K562 (cell line): Measurements from ENCODE around the gene PINK1. TPM values are rescaled to one million over a fixed set of nuclear protein-coding genes. Genes with fewer than 3 reads are reported as not detected.
A peak's percentile ranks its signal among the peaks of the same experiment; 100 is the strongest.

ENCODE experiments used
- ATAC-seq: fragments of 200-7000 bp; cut with Tn5 transposase; 3 replicates; pipeline ENCODE4 v1.9.1; 2020; ENCODE audit warnings: moderate library complexity
- BruUV-seq: library from RNA; stranded (reverse); fragments of 400-500 nt; replicated peaks from 2 replicates; lab custom pipeline; 2021; lab: Mats Ljungman, UMichigan
- CTCF ChIA-PET: fragments of 300-600 bp; formaldehyde crosslinking; extraction: SDS; loops from one replicate; lab custom pipeline; 2021; ENCODE audit warnings: low intra/inter-chr PET ratio; lab: Yijun Ruan, JAX
- POLR2A ChIA-PET: fragments of 300-600, 350-650 bp; sonication (Branson Sonifier 250); formaldehyde crosslinking; extraction: SDS; loops from one replicate; lab custom pipeline; 2021; ENCODE audit warnings: antibody characterized with exemption, inconsistent platforms; lab: Yijun Ruan, JAX
- DNase-seq, 4 experiments: peaks; one replicate each; pipeline versions ENCODE4 v3.0.0 to v3.0.0-alpha.2; 2011 to 2018; ENCODE audit warnings: low spot score in 3 of 4, mixed read lengths in 3 of 4; ENCODE audit errors: extremely low read depth in 1 of 4
- FAIRE-seq: peaks from 2 replicates; lab custom pipeline; 2011; peaks lifted over from hg19 to GRCh38; lab: Jason Lieb, UNC
- H2AFZ ChIP-seq: 2 replicates; pipeline ENCODE4 v1.6.0; 2011; ENCODE audit warnings: low read depth, low read length, control low read depth, inconsistent platforms
- H3K27ac ChIP-seq: fragments of 200-600 bp; 3 replicates; pipeline ENCODE4 v1.8.0; 2011; ENCODE audit warnings: low read depth, mild to moderate bottlenecking, control low read depth, inconsistent platforms, low read length, moderate library complexity, mixed read lengths; ENCODE audit errors: extremely low read depth
- H3K27me3 ChIP-seq, 2 experiments: fragments of 300-600 bp in 1 of 2; 2 replicates in 1 of 2; 3 replicates in 1 of 2; pipeline versions ENCODE4 v1.6.0 to v1.8.0; 2011; ENCODE audit warnings: inconsistent platforms in 2 of 2, low read length in 2 of 2, mild to moderate bottlenecking in 1 of 2, mixed read lengths in 1 of 2, moderate library complexity in 1 of 2; ENCODE audit not compliant: control insufficient read depth in 2 of 2, insufficient read depth in 2 of 2
- H3K36me3 ChIP-seq: fragments of 300-600 bp; 3 replicates; pipeline ENCODE4 v1.8.0; 2011; ENCODE audit warnings: mild to moderate bottlenecking, low read length, inconsistent platforms; ENCODE audit not compliant: control insufficient read depth, insufficient read depth
- H3K4me1 ChIP-seq, 2 experiments: fragments of 200-600 bp in 1 of 2; replicated peaks in 1 of 2; 2 replicates in 1 of 2; 3 replicates in 1 of 2; pipeline versions ENCODE4 v1.5.1 to v1.8.0; 2011; ENCODE audit warnings: inconsistent platforms in 2 of 2, low read length in 2 of 2, mild to moderate bottlenecking in 1 of 2, mixed read lengths in 1 of 2, moderate library complexity in 1 of 2; ENCODE audit not compliant: control insufficient read depth in 2 of 2, insufficient read depth in 2 of 2
- H3K4me2 ChIP-seq: 2 replicates; pipeline ENCODE4 v1.6.1; 2011; ENCODE audit warnings: low read length, control low read depth, inconsistent platforms, mixed read lengths; ENCODE audit not compliant: insufficient read depth
- H3K4me3 ChIP-seq: fragments of 200-600 bp; sonication (generic), shearing (Covaris generic); 2 replicates; pipeline ENCODE4 v1.5.1; 2016; ENCODE audit warnings: control low read depth, inconsistent platforms
- H3K79me2 ChIP-seq: fragments of 200-600 bp; 3 replicates; pipeline ENCODE4 v1.8.0; 2011; ENCODE audit warnings: low read length, inconsistent platforms; ENCODE audit not compliant: control insufficient read depth, insufficient read depth
- H3K9ac ChIP-seq, 2 experiments: 2 replicates each; pipeline versions ENCODE4 v1.6.0 to v1.6.1; 2011; ENCODE audit warnings: low read depth in 2 of 2, low read length in 2 of 2, control low read depth in 1 of 2, inconsistent platforms in 1 of 2, mild to moderate bottlenecking in 1 of 2, mixed read lengths in 1 of 2; ENCODE audit not compliant: insufficient read depth in 1 of 2
- H3K9me1 ChIP-seq: one replicate; pipeline ENCODE4 v1.6.0; 2011; ENCODE audit warnings: inconsistent platforms, mild to moderate bottlenecking, low read length, moderate library complexity; ENCODE audit not compliant: control insufficient read depth, insufficient read depth
- H3K9me3 ChIP-seq: replicated peaks from 2 replicates; pipeline ENCODE4 v1.5.1; 2011; ENCODE audit warnings: low read depth, low read length, inconsistent platforms; ENCODE audit not compliant: control insufficient read depth, insufficient read depth
- H4K20me1 ChIP-seq: replicated peaks from 2 replicates; pipeline ENCODE4 v1.6.1; 2011; ENCODE audit warnings: low read length, inconsistent platforms, mixed read lengths; ENCODE audit not compliant: control insufficient read depth, insufficient read depth
- CHCHD3 ChIP-seq: fragments of 250-450 bp; sonication (Bioruptor Pico); IDR thresholded peaks from 2 replicates; pipeline ENCODE4 v2.1.2; 2022; ENCODE audit warnings: mild to moderate bottlenecking
- CREBBP ChIP-seq: IDR thresholded peaks from one replicate; pipeline ENCODE4 v1.6.1; 2012; ENCODE audit warnings: low read depth, mild to moderate bottlenecking, control low read depth, inconsistent platforms, low read length
- L3MBTL2 ChIP-seq: fragments of 450-650 bp; IDR thresholded peaks from 2 replicates; pipeline ENCODE4 v1.6.1; 2016; ENCODE audit warnings: mild to moderate bottlenecking, moderate library complexity
- RFX7 ChIP-seq: fragments of 250-450 bp; sonication (Bioruptor Pico); IDR thresholded peaks from 2 replicates; pipeline ENCODE4 v1.5.1; 2021; ENCODE audit warnings: mild to moderate bottlenecking
- SAFB ChIP-seq: fragments of 200-400 bp; formaldehyde crosslinking; IDR thresholded peaks from 2 replicates; pipeline ENCODE4 v1.6.1; 2017; ENCODE audit warnings: low read depth, low read length, borderline replicate concordance
- ZNF436 ChIP-seq: fragments of 250-450, 450-650 bp; sonication (Bioruptor Pico); formaldehyde crosslinking; IDR thresholded peaks from 2 replicates; pipeline ENCODE4 v1.7.0; 2020; ENCODE audit warnings: mild to moderate bottlenecking
- ZNF740 ChIP-seq, 3 experiments: fragments of 200-800 bp in 1 of 3; sonication (Bioruptor generic) in 1 of 3; sonication (generic) in 1 of 3; formaldehyde crosslinking in 1 of 3; IDR thresholded peaks; 2 replicates each; pipeline versions ENCODE4 v1.6.1 to v1.8.0; 2016 to 2022; ENCODE audit warnings: mild to moderate bottlenecking in 2 of 3, missing compliant biosample characterization in 2 of 3, missing genetic modification characterization in 2 of 3, missing genetic modification reagents in 1 of 3
- WGBS: fragments of 100-300 bp; shearing (Covaris generic); methylation state at CpG from one replicate; pipeline ENCODE4 v1.1.6; 2016; ENCODE audit warnings: low coverage, mixed read lengths; ENCODE audit not compliant: insufficient coverage; ENCODE audit errors: missing lambda C conversion rate; 5-methylcytosine and 5-hydroxymethylcytosine counted together
- in situ Hi-C: fragments of 300-500 bp; cut with MboI; formaldehyde crosslinking; loops from 4 replicates; pipeline ENCODE4 v1.15.0; 2018; ENCODE audit warnings: inconsistent platforms, mixed read lengths
- intact Hi-C: fragments of 100-400 bp; cut with micrococcal nuclease; formaldehyde crosslinking; loops from 2 replicates; pipeline ENCODE4 v1.14.2; 2022
- polyA plus RNA-seq, 8 experiments: library from polyadenylated mRNA; depleted of rRNA in 4 of 8; stranded (reverse) in 5 of 8; unstranded in 3 of 8; fragments of >200 nt; fragmentation: Nextera tagmentation in 2 of 8; fragmentation: Illumina TruSeq in 1 of 8; extraction: Ambion mirVana in 2 of 8; extraction: Trizol in 1 of 8; gene quantifications; 2 replicates each; pipeline versions ENCODE4 v1.2.1 to v1.2.3, GENCODE V29; 2011 to 2014; ENCODE audit warnings: inconsistent platforms in 1 of 8, missing spikeins in 1 of 8
- total RNA-seq, 7 experiments: library from RNA; depleted of rRNA in 6 of 7; stranded (reverse); fragments of >200 nt in 6 of 7; fragmentation: Illumina TruSeq in 2 of 7; extraction: Trizol in 2 of 7; gene quantifications; 2 replicates each; pipeline versions ENCODE4 v1.2.1 to v1.2.3, GENCODE V29; 2011 to 2021; ENCODE audit warnings: low replicate concordance in 1 of 7

The PINK1 gene
- total and polyA plus RNA-seq, 9 of the 15 experiments (the other 6 are each of a cell fraction or from before 2014, with no cell fraction given) = 1.5 to 11.3 (median 6.8) TPM

GRCh38 chr1:20696397-20697333, 63.4 kb downstream of the PINK1 start (continued):
- TF ChIP-seq CHCHD3 (CRISPR knock-in tag) (no peak), CREBBP (no peak), ZNF436 (CRISPR knock-in tag) (no peak), L3MBTL2 (peak; percentile 94), SAFB (no peak)

GRCh38 chr1:20697563-20697962, 64.3 kb downstream of the PINK1 start:
- peak overlapping the region; percentile 98; the same call in 1 of the 2 replicates for H2AFZ ChIP-seq
- intact Hi-C loops = loop anchor here (2.0 to 10.0 kb wide), 4 partner anchors 35 to 497 kb away; partner anchors contain the start of gene SH2D5
- H3K4me2 ChIP-seq = no peak overlapping the region
- ChIA-PET POLR2A (interaction anchor here (0.6 kb wide), 1 partner anchor 20 kb away, joined by 3 read pairs; the partner anchor contains the start of gene KIF17), CTCF (interaction anchor here (0.6 to 2.7 kb wide), 4 partner anchors 143 to 532 kb away, joined by 3 to 33 read pairs (median 3); no protein-coding TSS in a partner anchor)
- H3K79me2 ChIP-seq = no peaks in the 10 kb centered on the region
- in situ Hi-C loops = loop anchor here (5.0 kb wide), 1 partner anchor 510 kb away; no protein-coding TSS in a partner anchor
- H3K9me3 ChIP-seq = no peaks in the 10 kb centered on the region
- ATAC-seq = no peak
- no peaks in the 10 kb centered on the region for H3K9me1 ChIP-seq
- no peak for FAIRE-seq
- DNase-seq = no peak
- BruUV-seq = no TSS peak
- WGBS = 60% methylated on average over 12 of the region's 12 CpGs
- no peaks in the 10 kb centered on the region for H4K20me1 ChIP-seq
- H3K27ac ChIP-seq = no peak overlapping the region
- peaks cover 3 to 25% of the 10 kb centered on the region in 2 experiments; a peak in 3 of 5 replicates for H3K4me1 ChIP-seq
- H3K9ac ChIP-seq = 0 out of 4 replicates have a peak overlapping the region, but pooled peaks of 1 of the 2 experiments have one; percentile 69
- no peak overlapping the region for H3K4me3 ChIP-seq
- no peaks in the 10 kb centered on the region for H3K36me3 ChIP-seq
- TF ChIP-seq ZNF740 (CRISPR knock-in tag; IDR thresholded peaks at IDR 0.05) (peak; percentile 74; the same call in 1 of the 2 replicates), ZNF740 (tag; IDR thresholded peaks at IDR 0.05) (no peak), RFX7 (CRISPR knock-in tag) (no peak)
- H3K27me3 ChIP-seq = peaks cover 4 to 30% of the 10 kb centered on the region in 2 experiments; a peak in 4 of 5 replicates
